Hepatocyte (in vitro differentiated cells): ENCODE data around the gene GMPPB. TPM values are rescaled to one million over a fixed set of nuclear protein-coding genes. Genes with fewer than 3 reads are reported as not detected.

Experiments used
- DNase-seq: peaks from one replicate; pipeline ENCODE4 v3.0.0-alpha.2; 2016; ENCODE audit warnings: low spot score
- H2AFZ ChIP-seq: fragments of 200-600 bp; sonication (generic); 2 replicates; pipeline ENCODE4 v1.6.0; 2016; ENCODE audit warnings: antibody characterized with exemption, mild to moderate bottlenecking
- H3K27ac ChIP-seq: fragments of 200-600 bp; sonication (generic); 2 replicates; pipeline ENCODE4 v1.5.1; 2016; ENCODE audit warnings: mild to moderate bottlenecking
- H3K27me3 ChIP-seq: fragments of 200-600 bp; sonication (generic); 2 replicates; pipeline ENCODE4 v1.6.1; 2016
- H3K36me3 ChIP-seq: fragments of 200-600 bp; sonication (generic); replicated peaks from 2 replicates; pipeline ENCODE4 v1.5.1; 2016; ENCODE audit warnings: low read depth; ENCODE audit not compliant: insufficient read depth
- H3K4me1 ChIP-seq: fragments of 200-600 bp; sonication (generic); 2 replicates; pipeline ENCODE4 v1.5.1; 2016; ENCODE audit warnings: mild to moderate bottlenecking, moderate library complexity; ENCODE audit not compliant: insufficient read depth
- H3K4me2 ChIP-seq: fragments of 200-600 bp; sonication (generic); 2 replicates; pipeline ENCODE4 v1.6.0; 2016
- H3K4me3 ChIP-seq: fragments of 200-600 bp; sonication (generic); 2 replicates; pipeline ENCODE4 v1.5.1; 2016; ENCODE audit warnings: mild to moderate bottlenecking
- H3K79me2 ChIP-seq: fragments of 200-600 bp; sonication (generic); 2 replicates; pipeline ENCODE4 v1.6.0; 2017; ENCODE audit warnings: mild to moderate bottlenecking
- H3K9me2 ChIP-seq: fragments of 200-600 bp; sonication (generic); replicated peaks from 2 replicates; pipeline ENCODE4 v1.6.0; 2017; ENCODE audit warnings: mild to moderate bottlenecking; ENCODE audit not compliant: insufficient read depth
- H3K9me3 ChIP-seq: fragments of 200-600 bp; sonication (generic); 2 replicates; pipeline ENCODE4 v1.5.1; 2016; ENCODE audit warnings: low read depth, mild to moderate bottlenecking
- H4K20me1 ChIP-seq: fragments of 200-600 bp; sonication (generic); 2 replicates; pipeline ENCODE4 v1.6.0; 2016; ENCODE audit warnings: mild to moderate bottlenecking; ENCODE audit not compliant: insufficient read depth, poor library complexity, severe bottlenecking
- EZH2 ChIP-seq: fragments of 200-600 bp; sonication (generic); IDR thresholded peaks from 2 replicates; pipeline ENCODE4 v1.6.1; 2016; ENCODE audit warnings: antibody characterized with exemption, mild to moderate bottlenecking, borderline replicate concordance
- EZH2phosphoT487 ChIP-seq: fragments of 200-600 bp; sonication (generic); IDR thresholded peaks from one replicate; pipeline ENCODE4 v1.6.1; 2018; ENCODE audit warnings: antibody characterized with exemption, mild to moderate bottlenecking, low read depth, moderate library complexity; ENCODE audit not compliant: unreplicated experiment, severe bottlenecking
- WGBS: methylation state at CpG from one replicate; pipeline ENCODE4 v1.1.6; 2016; ENCODE audit warnings: low lambda C conversion rate; ENCODE audit errors: missing lambda C conversion rate; 5-methylcytosine and 5-hydroxymethylcytosine counted together
- polyA plus RNA-seq: library from polyadenylated mRNA; unstranded; fragments of >200 nt; fragmentation: Nextera tagmentation; extraction: Ambion mirVana; gene quantifications from 2 replicates; pipeline ENCODE4 v1.2.1, GENCODE V29; 2016
- total RNA-seq: library from RNA; depleted of rRNA; stranded (reverse); fragments of >200 nt; gene quantifications from 2 replicates; pipeline ENCODE4 v1.2.3, GENCODE V29; 2014
- TF ChIP-seq, protein P1 (sequence below): fragments of 200-600 bp; sonication (generic); IDR thresholded peaks from 2 replicates; pipeline ENCODE4 v1.5.1; 2016; ENCODE audit warnings: antibody characterized with exemption, mild to moderate bottlenecking; ENCODE audit not compliant: poor library complexity

The GMPPB gene
- total and polyA plus RNA-seq, 2 experiments from 2014 or later = 24.3 to 41.0 TPM

- Histone ChIP-seq H3K79me2 (peaks cover 22% of the 10 kb centered on the region), H3K9me2 (no peaks in the 10 kb centered on the region), H2AFZ (no peak overlapping the region), H3K27ac (no peak overlapping the region), H4K20me1 (no peaks in the 10 kb centered on the region), H3K4me1 (no peaks in the 10 kb centered on the region), H3K4me2 (no peak overlapping the region), H3K36me3 (no peaks in the 10 kb centered on the region), H3K9me3 (no peaks in the 10 kb centered on the region), H3K27me3 (no peaks in the 10 kb centered on the region), H3K4me3 (no peak overlapping the region)
- TF ChIP-seq EZH2phosphoT487 = no peak
- TF ChIP-seq, protein P1, sequence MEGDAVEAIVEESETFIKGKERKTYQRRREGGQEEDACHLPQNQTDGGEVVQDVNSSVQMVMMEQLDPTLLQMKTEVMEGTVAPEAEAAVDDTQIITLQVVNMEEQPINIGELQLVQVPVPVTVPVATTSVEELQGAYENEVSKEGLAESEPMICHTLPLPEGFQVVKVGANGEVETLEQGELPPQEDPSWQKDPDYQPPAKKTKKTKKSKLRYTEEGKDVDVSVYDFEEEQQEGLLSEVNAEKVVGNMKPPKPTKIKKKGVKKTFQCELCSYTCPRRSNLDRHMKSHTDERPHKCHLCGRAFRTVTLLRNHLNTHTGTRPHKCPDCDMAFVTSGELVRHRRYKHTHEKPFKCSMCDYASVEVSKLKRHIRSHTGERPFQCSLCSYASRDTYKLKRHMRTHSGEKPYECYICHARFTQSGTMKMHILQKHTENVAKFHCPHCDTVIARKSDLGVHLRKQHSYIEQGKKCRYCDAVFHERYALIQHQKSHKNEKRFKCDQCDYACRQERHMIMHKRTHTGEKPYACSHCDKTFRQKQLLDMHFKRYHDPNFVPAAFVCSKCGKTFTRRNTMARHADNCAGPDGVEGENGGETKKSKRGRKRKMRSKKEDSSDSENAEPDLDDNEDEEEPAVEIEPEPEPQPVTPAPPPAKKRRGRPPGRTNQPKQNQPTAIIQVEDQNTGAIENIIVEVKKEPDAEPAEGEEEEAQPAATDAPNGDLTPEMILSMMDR = no peak
- no peak for TF ChIP-seq EZH2
- 100% methylated on average over 4 of the region's 4 CpGs for WGBS
- no peak for DNase-seq
These were observed 6.3 kb upstream of the GMPPB start for GRCh38 chr3:49729966-49730609.

GRCh38 chr3:49727924-49728361 is 4.2 kb upstream of the GMPPB start:
- Histone ChIP-seq H3K9me3 (no peaks in the 10 kb centered on the region), H3K79me2 (peaks cover 19% of the 10 kb centered on the region), H3K36me3 (no peaks in the 10 kb centered on the region), H3K4me2 (no peak overlapping the region), H4K20me1 (no peaks in the 10 kb centered on the region), H3K27me3 (no peaks in the 10 kb centered on the region), H3K4me1 (peaks cover 8% of the 10 kb centered on the region), H3K27ac (no peak overlapping the region), H3K4me3 (no peak overlapping the region), H2AFZ (no peak overlapping the region), H3K9me2 (no peaks in the 10 kb centered on the region)
- WGBS = 97% methylated on average over 15 of the region's 15 CpGs
- no peak for DNase-seq
- TF ChIP-seq, protein P1 = no peak
- TF ChIP-seq EZH2phosphoT487 (no peak), EZH2 (no peak)

GRCh38 chr3:49727154-49727923 is 3.6 kb upstream of the GMPPB start:
- Histone ChIP-seq H3K27ac (no peak overlapping the region), H3K4me3 (no peak overlapping the region), H3K9me3 (no peaks in the 10 kb centered on the region), H3K4me2 (no peak overlapping the region), H3K79me2 (peaks cover 22% of the 10 kb centered on the region), H3K36me3 (no peaks in the 10 kb centered on the region), H3K9me2 (no peaks in the 10 kb centered on the region), H2AFZ (no peak overlapping the region), H3K4me1 (peaks cover 14% of the 10 kb centered on the region), H4K20me1 (no peaks in the 10 kb centered on the region), H3K27me3 (no peaks in the 10 kb centered on the region)
- DNase-seq = no peak
- WGBS = 96% methylated on average over 19 of the region's 19 CpGs
- TF ChIP-seq EZH2phosphoT487 = no peak
- TF ChIP-seq EZH2 = no peak
- TF ChIP-seq, protein P1 = no peak
